ENCODE data around the gene BTBD17.

Gene BTBD17

GRCh38 chr17:74387365-74388218, 25.9 kb upstream of the BTBD17 start:
- no peak for DNase-seq

GRCh38 chr17:74386386-74386785, 24.7 kb upstream of the BTBD17 start:
- no peak for DNase-seq

- no peak for DNase-seq
These were observed 23.5 kb upstream of the BTBD17 start for GRCh38 chr17:74385201-74385600.

- DNase-seq: no peak
These were observed 21.5 kb upstream of the BTBD17 start for GRCh38 chr17:74383141-74383540.

- no peak for DNase-seq
These were observed 19.5 kb upstream of the BTBD17 start for GRCh38 chr17:74380959-74381808.

GRCh38 chr17:74380086-74380958, 18.7 kb upstream of the BTBD17 start:
- no peak for DNase-seq

- peak in 1 of 2 experiments; percentile 32 for DNase-seq
These were observed 17.9 kb upstream of the BTBD17 start for GRCh38 chr17:74379495-74380085.

- no peak for DNase-seq
These were observed 13.2 kb upstream of the BTBD17 start for GRCh38 chr17:74374858-74375257.

GRCh38 chr17:74373838-74374606, 12.4 kb upstream of the BTBD17 start:
- no peak for DNase-seq

- DNase-seq: no peak
These were observed 10.8 kb upstream of the BTBD17 start for GRCh38 chr17:74372426-74372825.

GRCh38 chr17:74371653-74372147, 10.0 kb upstream of the BTBD17 start:
- DNase-seq: no peak

GRCh38 chr17:74369665-74370490, 8.2 kb upstream of the BTBD17 start:
- DNase-seq: no peak

GRCh38 chr17:74369221-74369620, 7.6 kb upstream of the BTBD17 start:
- DNase-seq: no peak

- DNase-seq: peak in 1 of 2 experiments; percentile 47
These were observed 6.8 kb upstream of the BTBD17 start for GRCh38 chr17:74368341-74369081.

GRCh38 chr17:74367206-74367605, 5.5 kb upstream of the BTBD17 start, which contains the start of gene GPR142:
Gene GPR142 (plus strand): TSS chr17:74367506. CDS start chr17:74369541, 2,035 bp downstream.
- no peak for DNase-seq

- DNase-seq: no peak
These were observed 1.3 kb upstream of the BTBD17 start for GRCh38 chr17:74362810-74363498.

- DNase-seq: no peak
These were observed 369 bp upstream of the BTBD17 start for GRCh38 chr17:74362069-74362405.

GRCh38 chr17:74360899-74361229, 804 bp downstream of the BTBD17 start:
- no peak for DNase-seq

GRCh38 chr17:74359916-74360315, 1.8 kb downstream of the BTBD17 start:
- DNase-seq: no peak
